B cell (primary cell): ENCODE measurements around the gene TEX13D. TPM values are rescaled to one million over a fixed set of nuclear protein-coding genes. Genes with fewer than 3 reads are reported as not detected.

ENCODE experiments used
- ATAC-seq: fragments of 200-7000 bp; cut with Tn5 transposase; one replicate; pipeline ENCODE4 v1.10.0; 2021; ENCODE audit warnings: low read depth, mild to moderate bottlenecking, moderate number of reproducible peaks, moderate library complexity
- CTCF ChIA-PET: fragments of 350-600 bp; sonication (Branson Sonifier 250); formaldehyde crosslinking; loops from one replicate; lab custom pipeline; 2021; ENCODE audit warnings: antibody characterized with exemption, inconsistent platforms; lab: Charles Lee
- POLR2A ChIA-PET: fragments of 350-600 bp; sonication (Branson Sonifier 250); formaldehyde crosslinking; loops from one replicate; lab custom pipeline; 2021; ENCODE audit warnings: antibody characterized with exemption; lab: Charles Lee
- DNase-seq: peaks from one replicate; pipeline ENCODE4 v3.0.0; 2013
- H2AFZ ChIP-seq: 2 replicates; pipeline ENCODE4 v1.6.1; 2012; ENCODE audit warnings: mild to moderate bottlenecking, low read depth, low read length; ENCODE audit not compliant: insufficient read depth, poor library complexity, severe bottlenecking
- H3K27ac ChIP-seq, 2 donors: 1 replicate in 1 of 2; 2 replicates in 1 of 2; pipeline ENCODE4 v1.5.1; 2012 to 2013; ENCODE audit warnings: low read length in 2 of 2, mild to moderate bottlenecking in 2 of 2, moderate library complexity in 1 of 2
- H3K27me3 ChIP-seq, 4 experiments: fragments of 200-600 bp in 1 of 4; sonication (generic) in 1 of 4; replicated peaks in 1 of 4; 1 replicate in 2 of 4; 2 replicates in 2 of 4; pipeline versions ENCODE4 v1.6.1 to v1.7.0; 2013 to 2016; ENCODE audit warnings: low read length in 3 of 4, mild to moderate bottlenecking in 2 of 4, mixed read lengths in 1 of 4, moderate library complexity in 1 of 4; ENCODE audit not compliant: insufficient read depth in 4 of 4, control insufficient read depth in 3 of 4; ENCODE audit errors: control extremely low read depth in 1 of 4
- H3K36me3 ChIP-seq, 2 experiments: replicated peaks in 1 of 2; 1 replicate in 1 of 2; 2 replicates in 1 of 2; pipeline versions ENCODE4 v1.6.1 to v1.7.1; 2013; ENCODE audit warnings: low read length in 1 of 2; ENCODE audit not compliant: insufficient read depth in 2 of 2, control insufficient read depth in 1 of 2; ENCODE audit errors: control extremely low read depth in 1 of 2, extremely low read depth in 1 of 2
- H3K4me1 ChIP-seq, 2 donors: fragments of 200-600 bp in 1 of 2; sonication (generic) in 1 of 2; 1 replicate in 1 of 2; 2 replicates in 1 of 2; pipeline versions ENCODE4 v1.5.1 to v1.6.1; 2013 to 2017; ENCODE audit warnings: low read length in 2 of 2; ENCODE audit not compliant: control insufficient read depth in 2 of 2, insufficient read depth in 2 of 2
- H3K4me2 ChIP-seq: replicated peaks from 2 replicates; pipeline ENCODE3; 2012; ENCODE audit warnings: mild to moderate bottlenecking, low read depth, low read length; ENCODE audit not compliant: poor library complexity, severe bottlenecking
- H3K4me3 ChIP-seq, 5 experiments: fragments of 200-600 bp in 1 of 5; sonication (generic) in 1 of 5; 1 replicate in 3 of 5; 2 replicates in 2 of 5; pipeline versions ENCODE4 v1.5.1 to v1.7.0; 2011 to 2016; ENCODE audit warnings: low read length in 4 of 5, mild to moderate bottlenecking in 4 of 5, low read depth in 2 of 5, control low read depth in 1 of 5, moderate library complexity in 1 of 5; ENCODE audit not compliant: insufficient read depth in 1 of 5; ENCODE audit errors: control extremely low read depth in 1 of 5, extremely low read depth in 1 of 5
- H3K79me2 ChIP-seq: fragments of 200-600 bp; sonication (generic); one replicate; pipeline ENCODE4 v1.6.0; 2016; ENCODE audit warnings: low read length; ENCODE audit not compliant: control insufficient read depth, insufficient read depth
- H3K9ac ChIP-seq: fragments of 200-600 bp; sonication (generic); 2 replicates; pipeline ENCODE4 v1.6.1; 2017; ENCODE audit warnings: mild to moderate bottlenecking, low read length, moderate library complexity
- H3K9me3 ChIP-seq, 3 donors: one replicate each; pipeline versions ENCODE4 v1.6.1 to v1.7.1; 2013; ENCODE audit warnings: low read length in 2 of 3; ENCODE audit not compliant: control insufficient read depth in 2 of 3, insufficient read depth in 1 of 3; ENCODE audit errors: control extremely low read depth in 1 of 3
- H4K20me1 ChIP-seq: 2 replicates; pipeline ENCODE4 v1.6.0; 2012; ENCODE audit warnings: mild to moderate bottlenecking, low read length; ENCODE audit not compliant: insufficient read depth, control insufficient read depth, poor library complexity, severe bottlenecking
- H3K27ac Mint-ChIP-seq: one replicate; pipeline ENCODE4 v1.8.0; 2021; ENCODE audit warnings: mixed read lengths
- H3K27me3 Mint-ChIP-seq: one replicate; pipeline ENCODE4 v1.8.0; 2021; ENCODE audit warnings: mixed read lengths
- H3K4me1 Mint-ChIP-seq: one replicate; pipeline ENCODE4 v1.8.0; 2021; ENCODE audit warnings: mixed read lengths
- H3K4me3 Mint-ChIP-seq: one replicate; pipeline ENCODE4 v1.8.0; 2021; ENCODE audit warnings: mixed read lengths
- H3K9me3 Mint-ChIP-seq: one replicate; pipeline ENCODE4 v1.8.0; 2022; ENCODE audit warnings: mixed read lengths; ENCODE audit not compliant: insufficient read depth
- EZH2 ChIP-seq: IDR thresholded peaks from 2 replicates; pipeline ENCODE4 v1.6.1; 2012; ENCODE audit warnings: borderline replicate concordance, low read depth, mild to moderate bottlenecking, moderate library complexity, low read length; ENCODE audit not compliant: insufficient read depth, poor library complexity, severe bottlenecking
- WGBS: methylation state at CpG from one replicate; pipeline ENCODE4 v1.1.5; 2013; ENCODE audit warnings: missing lambda C conversion rate; ENCODE audit not compliant: insufficient coverage; 5-methylcytosine and 5-hydroxymethylcytosine counted together
- intact Hi-C: fragments of 100-400 bp; cut with micrococcal nuclease; formaldehyde crosslinking; loops from one replicate; pipeline ENCODE4 v1.10.0; 2022
- polyA plus RNA-seq: library from polyadenylated mRNA; depleted of rRNA; stranded (reverse); fragments of >200 nt; gene quantifications from 2 replicates; pipeline ENCODE4 v1.2.3, GENCODE V29; 2012
- total RNA-seq, 2 donors: library from RNA; stranded (reverse); fragments of 120-200 nt in 1 of 2; gene quantifications; 1 replicate in 1 of 2; 2 replicates in 1 of 2; pipeline versions ENCODE4 v1.2.3 to v1.2.4, GENCODE V29; 2013 to 2022
- TF ChIP-seq, protein P1 (sequence below): fragments of 200-600 bp; IDR thresholded peaks from one replicate; pipeline ENCODE4 v1.8.0; 2022; ENCODE audit warnings: antibody characterized with exemption, mild to moderate bottlenecking

The TEX13D gene
- total and polyA plus RNA-seq, 2 donors (not counting 1 experiment from before 2014, with no cell fraction given): not detected

DNA sequence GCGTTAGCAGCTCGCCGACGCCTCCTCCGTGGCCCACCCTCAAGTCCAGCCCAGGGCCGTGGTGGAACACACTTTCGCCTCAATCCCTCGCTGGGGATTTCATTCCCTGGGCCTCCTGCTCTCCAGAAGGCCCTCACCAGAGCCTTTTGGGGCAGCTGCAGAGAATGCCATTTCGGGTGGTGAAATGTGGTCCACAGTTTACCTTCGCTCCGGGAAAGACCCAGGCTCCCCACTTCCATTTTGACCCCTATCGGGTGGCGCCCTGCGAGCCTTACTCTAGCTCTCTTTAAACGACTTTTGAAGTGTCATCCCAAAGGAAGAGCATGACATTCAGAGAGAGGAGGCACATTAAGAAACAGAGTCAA is 14.4 kb downstream of the TEX13D start:
- no peaks in the 10 kb centered on the region for H3K9me3 Mint-ChIP-seq
- ChIA-PET CTCF (no interaction called here), POLR2A (no interaction called here)
- H3K4me2 ChIP-seq: no peak overlapping the region
- H3K4me3 Mint-ChIP-seq: no peak overlapping the region
- no peaks in the 10 kb centered on the region for H3K79me2 ChIP-seq
- H3K9ac ChIP-seq: no peak overlapping the region
- DNase-seq (no peak), ATAC-seq (no peak)
- no peak overlapping the region for H3K4me3 ChIP-seq
- H3K36me3 ChIP-seq: no peaks in the 10 kb centered on the region
- H3K27me3 ChIP-seq: no peaks in the 10 kb centered on the region
- no peak overlapping the region for H3K27ac ChIP-seq
- no peaks in the 10 kb centered on the region for H3K4me1 Mint-ChIP-seq
- no peaks in the 10 kb centered on the region for H3K27me3 Mint-ChIP-seq
- H3K4me1 ChIP-seq: no peaks in the 10 kb centered on the region
- no peaks in the 10 kb centered on the region for H3K9me3 ChIP-seq
- no peak overlapping the region for H3K27ac Mint-ChIP-seq
- TF ChIP-seq, protein P1, sequence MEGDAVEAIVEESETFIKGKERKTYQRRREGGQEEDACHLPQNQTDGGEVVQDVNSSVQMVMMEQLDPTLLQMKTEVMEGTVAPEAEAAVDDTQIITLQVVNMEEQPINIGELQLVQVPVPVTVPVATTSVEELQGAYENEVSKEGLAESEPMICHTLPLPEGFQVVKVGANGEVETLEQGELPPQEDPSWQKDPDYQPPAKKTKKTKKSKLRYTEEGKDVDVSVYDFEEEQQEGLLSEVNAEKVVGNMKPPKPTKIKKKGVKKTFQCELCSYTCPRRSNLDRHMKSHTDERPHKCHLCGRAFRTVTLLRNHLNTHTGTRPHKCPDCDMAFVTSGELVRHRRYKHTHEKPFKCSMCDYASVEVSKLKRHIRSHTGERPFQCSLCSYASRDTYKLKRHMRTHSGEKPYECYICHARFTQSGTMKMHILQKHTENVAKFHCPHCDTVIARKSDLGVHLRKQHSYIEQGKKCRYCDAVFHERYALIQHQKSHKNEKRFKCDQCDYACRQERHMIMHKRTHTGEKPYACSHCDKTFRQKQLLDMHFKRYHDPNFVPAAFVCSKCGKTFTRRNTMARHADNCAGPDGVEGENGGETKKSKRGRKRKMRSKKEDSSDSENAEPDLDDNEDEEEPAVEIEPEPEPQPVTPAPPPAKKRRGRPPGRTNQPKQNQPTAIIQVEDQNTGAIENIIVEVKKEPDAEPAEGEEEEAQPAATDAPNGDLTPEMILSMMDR: no peak
- no peak for TF ChIP-seq EZH2
- no peak overlapping the region for H2AFZ ChIP-seq
- 95% methylated on average over 4 of the region's 15 CpGs for WGBS
- no peaks in the 10 kb centered on the region for H4K20me1 ChIP-seq
- intact Hi-C loops: no loop called here

DNA sequence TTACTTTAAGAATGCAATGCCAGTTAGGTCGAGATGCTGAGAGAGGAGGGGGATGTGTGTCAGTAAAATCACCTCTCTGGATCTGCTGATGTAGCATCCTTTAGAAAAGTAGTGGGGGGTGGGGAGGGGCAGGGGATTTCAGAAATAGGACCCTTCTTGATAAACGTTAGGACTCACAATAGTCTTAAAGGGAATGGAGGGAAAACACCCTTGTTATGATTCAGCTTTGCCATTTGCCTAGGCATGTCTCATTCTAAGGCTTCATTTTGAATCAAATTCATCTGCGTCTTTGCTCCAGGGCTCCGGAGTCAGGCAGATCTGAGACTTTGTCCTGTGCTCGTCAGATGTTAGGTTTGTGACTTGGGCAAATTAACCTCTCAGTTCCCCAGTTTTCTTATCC is 14.8 kb downstream of the TEX13D start:
- H3K79me2 ChIP-seq: no peaks in the 10 kb centered on the region
- no peak overlapping the region for H3K9ac ChIP-seq
- Mint-ChIP-seq H3K9me3 (no peaks in the 10 kb centered on the region), H3K4me1 (no peaks in the 10 kb centered on the region), H3K27ac (no peak overlapping the region), H3K4me3 (no peak overlapping the region), H3K27me3 (no peaks in the 10 kb centered on the region)
- no peaks in the 10 kb centered on the region for H3K36me3 ChIP-seq
- ATAC-seq (no peak), DNase-seq (no peak)
- no peaks in the 10 kb centered on the region for H3K27me3 ChIP-seq
- H3K4me1 ChIP-seq: no peaks in the 10 kb centered on the region
- no CpG with 5 or more reads among the region's 5 CpGs for WGBS
- POLR2A ChIA-PET: no interaction called here
- no peak overlapping the region for H3K27ac ChIP-seq
- H3K4me2 ChIP-seq: no peak overlapping the region
- no peak overlapping the region for H2AFZ ChIP-seq
- intact Hi-C loops: no loop called here
- TF ChIP-seq EZH2: no peak
- TF ChIP-seq, protein P1: no peak
- no peak overlapping the region for H3K4me3 ChIP-seq
- no peaks in the 10 kb centered on the region for H3K9me3 ChIP-seq
- CTCF ChIA-PET: no interaction called here
- H4K20me1 ChIP-seq: no peaks in the 10 kb centered on the region
